Lower leg skin (tissue), 4 donors: ENCODE results near the gene LCE1D. TPM values are rescaled to one million over a fixed set of nuclear protein-coding genes. Genes with fewer than 3 reads are reported as not detected.

Source experiments
- DNase-seq, 2 donors: peaks; one replicate each; pipeline ENCODE4 v3.0.0-alpha.2; 2019; ENCODE audit warnings: low spot score in 2 of 2
- H3K4me3 ChIP-seq: fragments of 200-600 bp; sonication (generic); 2 replicates; pipeline ENCODE4 v1.5.1; 2017; ENCODE audit warnings: mild to moderate bottlenecking, low read depth; ENCODE audit not compliant: poor library complexity, severe bottlenecking
- CTCF ChIP-seq, 3 donors: fragments of 450-650 bp; IDR thresholded peaks; one replicate each; pipeline ENCODE4 v1.5.1; 2016; ENCODE audit warnings: antibody characterized with exemption in 3 of 3, mild to moderate bottlenecking in 3 of 3, moderate library complexity in 2 of 3
- POLR2A ChIP-seq, 2 donors: fragments of 450-650 bp; IDR thresholded peaks; one replicate each; pipeline ENCODE4 v1.6.1; 2016 to 2017; ENCODE audit warnings: antibody characterized with exemption in 2 of 2, mild to moderate bottlenecking in 1 of 2, moderate library complexity in 1 of 2
- WGBS, 2 donors: methylation state at CpG; one replicate each; pipeline ENCODE4 v1.1.5; 2018; 5-methylcytosine and 5-hydroxymethylcytosine counted together
- intact Hi-C: fragments of 100-400 bp; cut with DNase I; formaldehyde crosslinking; loops from one replicate; pipeline ENCODE4 v1.15.0; 2023; ENCODE audit warnings: low total_unique reads
- total RNA-seq, 4 donors: library from RNA; depleted of rRNA; stranded (reverse); fragments of >200 nt; gene quantifications; one replicate each; pipeline ENCODE4 v1.1.0, GENCODE V29; 2016

LCE1D gene
- total RNA-seq, 4 donors from 2014 or later = 130 to 942 (median 594) TPM

- intact Hi-C loops = no loop called here
- TF ChIP-seq CTCF (IDR thresholded peaks at IDR 0.05) (no peak), POLR2A (IDR thresholded peaks at IDR 0.05) (no peak)
- no peak for DNase-seq
- 65 to 69% methylated on average over 4 of the region's 4 CpGs for WGBS, 2 donors
- no peak overlapping the region for H3K4me3 ChIP-seq
Measured at GRCh38 chr1:152795686-152796085, 835 bp upstream of the LCE1D start.

- WGBS, 2 donors = 74 to 78% methylated on average over 1 of the region's 1 CpG
- TF ChIP-seq POLR2A (IDR thresholded peaks at IDR 0.05) (no peak), CTCF (IDR thresholded peaks at IDR 0.05) (no peak)
- DNase-seq = no peak
- intact Hi-C loops = no loop called here
- no peak overlapping the region for H3K4me3 ChIP-seq
Measured at GRCh38 chr1:152801333-152801732, 4.8 kb downstream of the LCE1D start.

GRCh38 chr1:152806576-152806975 is 10.1 kb downstream of the LCE1D start, which contains the start of gene LCE1C:
Gene LCE1C, minus strand, starts transcription at chr1:152806651. Its CDS starts 1,173 bp downstream, at chr1:152805478.
- TF ChIP-seq CTCF (IDR thresholded peaks at IDR 0.05) (no peak), POLR2A (IDR thresholded peaks at IDR 0.05) (no peak)
- no peak within 1 kb of the TSS for H3K4me3 ChIP-seq
- intact Hi-C loops = no loop called here
- 35 to 38% methylated on average over 3 of the region's 3 CpGs for WGBS, 2 donors
- DNase-seq = no peak

- peak in 1 of 2 donors; percentile 46 for DNase-seq
- intact Hi-C loops = no loop called here
- 64 to 73% methylated on average over 2 of the region's 2 CpGs for WGBS, 2 donors
- TF ChIP-seq CTCF (IDR thresholded peaks at IDR 0.05) (no peak), POLR2A (IDR thresholded peaks at IDR 0.05) (no peak)
- no peak overlapping the region for H3K4me3 ChIP-seq
Measured at GRCh38 chr1:152811050-152811449, 14.5 kb downstream of the LCE1D start.

- TF ChIP-seq POLR2A (IDR thresholded peaks at IDR 0.05) = no peak
- no peak for TF ChIP-seq CTCF (IDR thresholded peaks at IDR 0.05)
- no peak for DNase-seq
- intact Hi-C loops = no loop called here
- H3K4me3 ChIP-seq = no peak within 1 kb of the TSS
- 89% methylated on average over 2 of the region's 2 CpGs for WGBS, 2 donors
Measured at GRCh38 chr1:152811671-152812070, 15.2 kb downstream of the LCE1D start, which contains the start of gene LCE1B. Gene LCE1B, plus strand, starts transcription at chr1:152811971. Its CDS starts 476 bp downstream, at chr1:152812447.

- WGBS, 2 donors = 76 to 85% methylated on average over 6 of the region's 6 CpGs
- TF ChIP-seq CTCF (IDR thresholded peaks at IDR 0.05) = no peak
- TF ChIP-seq POLR2A (IDR thresholded peaks at IDR 0.05) = no peak
- H3K4me3 ChIP-seq = no peak overlapping the region
- DNase-seq = no peak
- intact Hi-C loops = no loop called here
Measured at GRCh38 chr1:152817309-152817708, 20.8 kb downstream of the LCE1D start.
